Hematopoietic multipotent progenitor cell treated with erythropoietin and hydrocortisone succinate and interleukin-3 and kit ligand, for 6 days (in vitro differentiated cells): ENCODE results near the gene SLC25A39.

ENCODE experiments used
- DNase-seq: peaks from one replicate; pipeline ENCODE4 v3.0.0-alpha.2; 2015

Gene SLC25A39

DNA sequence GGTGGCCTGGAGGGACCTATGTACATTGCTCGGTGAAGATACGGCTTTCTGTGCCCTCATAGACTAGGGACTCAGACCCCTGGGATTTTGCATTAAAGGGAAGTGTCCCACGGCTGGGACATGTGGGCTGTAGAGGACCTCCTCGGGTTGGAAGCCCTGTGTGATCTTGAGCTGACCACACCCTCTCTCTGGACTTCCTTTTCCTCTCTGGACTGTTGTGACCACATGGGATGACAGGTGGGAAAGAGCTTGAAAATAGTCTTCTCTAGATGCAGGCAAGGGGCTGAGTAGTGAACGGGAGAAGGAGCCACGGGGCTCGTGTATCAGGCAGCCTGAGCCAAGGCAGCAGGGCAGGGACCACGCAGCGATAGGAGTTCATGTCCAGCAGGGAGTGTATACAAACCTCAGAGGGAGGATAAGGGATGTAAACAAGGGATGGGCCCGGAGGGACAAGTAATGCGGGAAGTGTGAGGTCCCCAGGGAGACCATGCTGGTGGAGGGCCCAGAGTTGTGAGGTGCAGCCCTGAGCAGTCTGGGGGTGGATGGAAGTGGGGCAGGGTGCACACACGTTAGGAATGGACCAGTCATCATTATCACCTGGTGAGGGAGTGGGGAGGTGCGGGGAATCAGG lies 52.2 kb downstream of the SLC25A39 start:
- no peak for DNase-seq
